Stimulated activated CD4-positive, alpha-beta T cell treated with anti-CD3 and anti-CD28 coated beads, Interleukin-1b, Interleukin-23, amount 100 ng/mL, for 24 hours (primary cell): Measurements from ENCODE around the gene REX1BD.
"Not testable (repeated sequence)": the region's sequence is repeated elsewhere in the genome, so short reads cannot be mapped to it uniquely, and the experiment has no call there.

Experiments used
- DNase-seq, 4 experiments: peaks; one replicate each; pipeline ENCODE4 v3.0.0-alpha.2; 2020; ENCODE audit warnings: low read depth in 4 of 4, low spot score in 1 of 4

REX1BD gene

GRCh38 chr19:18577365-18577914 lies 11.2 kb upstream of the REX1BD start:
- DNase-seq = no peak

- no peak for DNase-seq
Measured at GRCh38 chr19:18580311-18580710, 8.3 kb upstream of the REX1BD start.

- DNase-seq = no peak
Measured at GRCh38 chr19:18586306-18586705, 2.3 kb upstream of the REX1BD start.

- DNase-seq = no peak
Measured at GRCh38 chr19:18587561-18587960, 1.0 kb upstream of the REX1BD start.

GRCh38 chr19:18587962-18588610 lies 512 bp upstream of the REX1BD start:
- DNase-seq = peak in 1 of 4 experiments; percentile 20

- DNase-seq = peak in 2 of 4 experiments; percentile 31 to 48
Measured at GRCh38 chr19:18589380-18590272, 1.0 kb downstream of the REX1BD start.

- DNase-seq = no peak
Measured at GRCh38 chr19:18590273-18591272, 2.0 kb downstream of the REX1BD start.

- DNase-seq = no peak
Measured at GRCh38 chr19:18591735-18592385, 3.3 kb downstream of the REX1BD start.

- DNase-seq = not testable (repeated sequence)
Measured at GRCh38 chr19:18592732-18593131, 4.1 kb downstream of the REX1BD start.

GRCh38 chr19:18593367-18594095 lies 4.9 kb downstream of the REX1BD start:
- no peak for DNase-seq

GRCh38 chr19:18594096-18594823 lies 5.7 kb downstream of the REX1BD start:
- peak; percentile 44 to 68 (median 65) for DNase-seq

- DNase-seq = no peak
Measured at GRCh38 chr19:18594824-18595373, 6.3 kb downstream of the REX1BD start.

GRCh38 chr19:18595475-18595874 lies 6.9 kb downstream of the REX1BD start:
- no peak for DNase-seq

- no peak for DNase-seq
Measured at GRCh38 chr19:18596752-18597157, 8.2 kb downstream of the REX1BD start.

- no peak for DNase-seq
Measured at GRCh38 chr19:18597809-18598660, 9.4 kb downstream of the REX1BD start.

GRCh38 chr19:18599485-18599884 lies 10.9 kb downstream of the REX1BD start:
- DNase-seq = no peak

- not testable (repeated sequence) for DNase-seq
Measured at GRCh38 chr19:18600692-18601397, 12.2 kb downstream of the REX1BD start.
